ENCODE measurements around the gene MOSMO.

GRCh38 chr16:22005746-22006145 is 2.2 kb upstream of the MOSMO start:
- TF ChIP-seq CTCF (IDR thresholded peaks at IDR 0.05) (no peak), EZH2 (IDR thresholded peaks at IDR 0.05; ENCODE audit: borderline replicate concordance, insufficient read depth, low read depth, low read length, poor library complexity, severe bottlenecking) (no peak)
